ENCODE results near the gene HACD3.
"Not testable (repeated sequence)": the region's sequence is repeated elsewhere in the genome, so short reads cannot be mapped to it uniquely, and the experiment has no call there.

Gene HACD3

GRCh38 chr15:65603559-65603958 is 73.3 kb downstream of the HACD3 start:
- no peak for DNase-seq

GRCh38 chr15:65610871-65611718 is 80.8 kb downstream of the HACD3 start, which contains the start of gene INTS14:
INTS14 (minus strand) TSS chr15:65611131; CDS start chr15:65607380, 3,751 bp downstream.
- peak; percentile 99 for DNase-seq

GRCh38 chr15:65611888-65612615 is 81.8 kb downstream of the HACD3 start:
- no peak for DNase-seq

- DNase-seq = no peak
These were observed 82.3 kb downstream of the HACD3 start for GRCh38 chr15:65612616-65612946.

GRCh38 chr15:65612949-65613744 is 82.9 kb downstream of the HACD3 start:
- no peak for DNase-seq

GRCh38 chr15:65615887-65616286 is 85.6 kb downstream of the HACD3 start:
- not testable (repeated sequence) for DNase-seq

- no peak for DNase-seq
These were observed 88.4 kb downstream of the HACD3 start for GRCh38 chr15:65618560-65619109.

GRCh38 chr15:65619626-65620290 is 89.5 kb downstream of the HACD3 start:
- no peak for DNase-seq

GRCh38 chr15:65620833-65621232 is 90.6 kb downstream of the HACD3 start:
- DNase-seq = no peak

GRCh38 chr15:65621638-65622037 is 91.4 kb downstream of the HACD3 start, which contains the start of gene SLC24A1:
SLC24A1 (plus strand) TSS chr15:65621938; CDS start chr15:65624081, 2,143 bp downstream.
- no peak for DNase-seq

GRCh38 chr15:65623103-65623502 is 92.8 kb downstream of the HACD3 start:
- DNase-seq = no peak

GRCh38 chr15:65626856-65627255 is 96.6 kb downstream of the HACD3 start:
- DNase-seq = no peak
